AG09309 (cell line): ENCODE measurements around the gene CABP7.
A peak's percentile ranks its signal among the peaks of the same experiment; 100 is the strongest.

Experiments
- DNase-seq: peaks from one replicate; pipeline ENCODE4 v3.0.0-alpha.2; 2010; ENCODE audit warnings: low read depth
- H3K4me3 ChIP-seq: 2 replicates; pipeline ENCODE4 v1.5.1; 2011; ENCODE audit warnings: mild to moderate bottlenecking, low read depth, low read length, moderate library complexity; ENCODE audit not compliant: control insufficient read depth
- TF ChIP-seq, protein P1 (sequence below): IDR thresholded peaks from 2 replicates; pipeline ENCODE4 v1.5.1; 2011; ENCODE audit warnings: mild to moderate bottlenecking, low read depth, low read length, inconsistent platforms; ENCODE audit not compliant: insufficient read depth, control insufficient read depth; ENCODE audit errors: missing control alignments

The CABP7 gene

GRCh38 chr22:29762263-29762662 is 42.5 kb downstream of the CABP7 start:
- no peak for DNase-seq
- H3K4me3 ChIP-seq, result no peak overlapping the region
- TF ChIP-seq, protein P1, sequence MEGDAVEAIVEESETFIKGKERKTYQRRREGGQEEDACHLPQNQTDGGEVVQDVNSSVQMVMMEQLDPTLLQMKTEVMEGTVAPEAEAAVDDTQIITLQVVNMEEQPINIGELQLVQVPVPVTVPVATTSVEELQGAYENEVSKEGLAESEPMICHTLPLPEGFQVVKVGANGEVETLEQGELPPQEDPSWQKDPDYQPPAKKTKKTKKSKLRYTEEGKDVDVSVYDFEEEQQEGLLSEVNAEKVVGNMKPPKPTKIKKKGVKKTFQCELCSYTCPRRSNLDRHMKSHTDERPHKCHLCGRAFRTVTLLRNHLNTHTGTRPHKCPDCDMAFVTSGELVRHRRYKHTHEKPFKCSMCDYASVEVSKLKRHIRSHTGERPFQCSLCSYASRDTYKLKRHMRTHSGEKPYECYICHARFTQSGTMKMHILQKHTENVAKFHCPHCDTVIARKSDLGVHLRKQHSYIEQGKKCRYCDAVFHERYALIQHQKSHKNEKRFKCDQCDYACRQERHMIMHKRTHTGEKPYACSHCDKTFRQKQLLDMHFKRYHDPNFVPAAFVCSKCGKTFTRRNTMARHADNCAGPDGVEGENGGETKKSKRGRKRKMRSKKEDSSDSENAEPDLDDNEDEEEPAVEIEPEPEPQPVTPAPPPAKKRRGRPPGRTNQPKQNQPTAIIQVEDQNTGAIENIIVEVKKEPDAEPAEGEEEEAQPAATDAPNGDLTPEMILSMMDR, result no peak

GRCh38 chr22:29765905-29766631 is 46.3 kb downstream of the CABP7 start:
- no peak for DNase-seq
- TF ChIP-seq, protein P1, result no peak
- H3K4me3 ChIP-seq, result peak overlapping the region; percentile 85

DNA sequence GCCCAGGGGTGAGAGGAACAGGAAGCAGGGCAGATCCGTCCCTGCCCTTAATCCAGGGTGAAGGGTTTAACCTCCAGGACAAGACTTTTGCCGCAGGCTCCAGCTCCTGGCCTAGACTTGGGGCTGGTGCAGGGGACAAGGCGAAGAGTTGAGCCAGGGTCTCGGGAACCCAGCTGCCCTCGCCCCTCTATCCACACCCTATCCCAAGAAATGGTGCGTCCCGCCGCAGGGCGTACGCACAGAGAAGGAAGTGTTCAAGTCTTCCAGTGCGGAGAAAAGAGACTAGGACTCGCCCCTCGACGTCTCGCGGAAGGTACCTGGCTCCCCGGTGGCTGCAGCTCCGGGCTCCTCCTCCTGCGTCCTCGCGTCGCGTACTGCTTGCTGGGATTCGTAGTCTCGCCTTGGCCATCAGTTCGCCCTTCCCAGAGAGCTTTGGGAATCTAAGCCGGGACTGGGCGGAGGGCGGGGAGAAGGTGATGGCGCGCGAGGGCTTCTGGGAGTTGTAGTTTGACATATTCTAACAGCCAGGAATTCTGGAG is 46.9 kb downstream of the CABP7 start, which contains the start of gene ZMAT5:
Gene ZMAT5, minus strand, starts transcription at position 376 of the 539 bp plus-strand sequence. CDS start 18,463 bp downstream, outside the sequence.
- peak; percentile 79 for DNase-seq
- H3K4me3 ChIP-seq, result peak within 1 kb of the TSS; percentile 92
- TF ChIP-seq, protein P1, result no peak

- DNase-seq, result peak; percentile 61
Observed at GRCh38 chr22:29767171-29768051, 47.6 kb downstream of the CABP7 start, which contains the start of gene UQCR10. Gene UQCR10 (plus strand): TSS chr22:29767369. CDS start chr22:29767399, 30 bp downstream.

GRCh38 chr22:29768052-29768693 is 48.4 kb downstream of the CABP7 start:
- no peak for DNase-seq

More at GRCh38 chr22:29767171-29768051, 47.6 kb downstream of the CABP7 start, which contains the start of gene UQCR10:
- TF ChIP-seq, protein P1, result no peak
- peak within 1 kb of the TSS; percentile 92 for H3K4me3 ChIP-seq

More at GRCh38 chr22:29768052-29768693, 48.4 kb downstream of the CABP7 start:
- TF ChIP-seq, protein P1, result no peak
- peak overlapping the region; percentile 92 for H3K4me3 ChIP-seq
